GM18951 (cell line): Measurements from ENCODE around the gene CNTNAP5.

Source experiments
- POLR2A ChIP-seq: IDR thresholded peaks from 4 replicates; pipeline ENCODE4 v1.6.1; 2011; ENCODE audit warnings: mild to moderate bottlenecking; ENCODE audit not compliant: insufficient read length, insufficient read depth; ENCODE audit errors: extremely low read depth
- in situ Hi-C: fragments of 300-500 bp; cut with MboI; formaldehyde crosslinking; loops from one replicate; pipeline ENCODE4 v1.12.0; 2022; ENCODE audit warnings: low sequenced_read_pairs, mixed read lengths, inconsistent platforms; ENCODE audit not compliant: unreplicated experiment

The CNTNAP5 gene

DNA sequence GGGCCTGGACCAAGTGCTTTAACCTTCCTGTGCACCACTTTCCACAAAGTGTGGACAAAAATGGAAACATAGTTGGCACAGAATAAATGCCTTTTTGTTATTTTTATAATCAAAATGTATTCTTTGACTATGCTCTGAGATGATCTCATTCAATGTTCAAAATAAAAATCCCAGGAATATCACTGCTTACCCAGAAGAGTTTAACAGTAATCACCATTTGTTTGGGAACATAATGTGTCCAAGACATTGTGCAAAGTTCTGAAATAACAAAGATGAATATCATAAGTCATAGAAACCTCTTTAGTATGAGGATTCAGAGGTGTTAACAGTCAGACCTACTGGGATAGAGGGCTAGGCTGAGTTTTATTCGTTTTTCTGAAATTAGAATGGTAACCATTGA, 668.1 kb downstream of the CNTNAP5 start:
- in situ Hi-C loops = no loop called here
- no peak for TF ChIP-seq POLR2A

DNA sequence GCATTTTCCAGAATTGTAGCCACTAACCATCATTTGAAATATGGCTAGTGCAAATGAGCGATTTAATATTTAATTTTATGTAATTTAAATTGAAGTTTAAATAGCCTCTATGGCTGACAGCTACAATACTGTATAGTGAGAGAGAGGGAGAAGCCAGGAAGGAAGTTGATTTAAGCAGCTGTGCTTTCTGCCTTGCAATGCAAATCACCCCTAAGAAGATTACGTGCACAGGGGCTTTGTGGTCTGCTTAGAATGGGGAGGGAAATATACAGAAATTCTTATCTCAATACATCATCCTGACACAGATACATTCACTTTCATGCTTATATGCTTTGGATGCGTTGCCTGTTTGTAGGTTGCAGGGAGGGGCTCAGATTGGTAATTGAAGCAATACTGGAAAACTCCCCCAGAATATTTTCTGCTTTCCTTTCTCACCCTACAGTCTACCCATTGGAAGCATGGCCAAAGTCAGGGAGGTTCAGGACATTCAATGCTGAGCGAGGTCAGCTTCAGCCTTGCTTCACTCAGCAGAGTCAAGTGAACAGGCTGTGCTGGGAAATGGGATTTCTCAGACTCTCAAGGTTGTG, 674.0 kb downstream of the CNTNAP5 start:
- in situ Hi-C loops = no loop called here
- TF ChIP-seq POLR2A = no peak

GRCh38 chr2:124702777-124703176, 677.7 kb downstream of the CNTNAP5 start:
- no peak for TF ChIP-seq POLR2A
- in situ Hi-C loops = no loop called here

GRCh38 chr2:124704071-124704925, 679.2 kb downstream of the CNTNAP5 start:
- in situ Hi-C loops = no loop called here
- no peak for TF ChIP-seq POLR2A

DNA sequence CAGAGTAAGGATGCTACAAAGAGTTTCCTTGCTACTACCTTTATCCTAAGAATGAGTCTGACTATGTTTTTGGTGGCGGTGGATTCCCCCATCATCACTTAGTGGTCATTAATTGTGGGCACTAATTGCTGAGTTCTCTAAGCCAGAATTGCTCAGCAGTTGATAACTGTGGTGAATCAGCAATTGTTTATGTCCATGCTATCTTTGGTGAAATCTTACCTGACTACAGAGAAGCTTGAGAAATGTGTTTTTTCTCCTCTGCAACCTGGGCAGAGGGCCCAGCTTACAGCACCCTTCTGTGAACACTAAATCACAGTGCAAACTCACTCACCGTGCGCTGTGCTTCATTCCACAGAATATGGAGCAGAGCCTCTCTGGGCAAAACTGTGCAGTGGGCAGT, 683.6 kb downstream of the CNTNAP5 start:
- in situ Hi-C loops = no loop called here
- TF ChIP-seq POLR2A = no peak

GRCh38 chr2:124713969-124714368, 688.9 kb downstream of the CNTNAP5 start:
- in situ Hi-C loops = no loop called here

GRCh38 chr2:124725187-124725586, 700.1 kb downstream of the CNTNAP5 start:
- in situ Hi-C loops = no loop called here
- TF ChIP-seq POLR2A = no peak

More at GRCh38 chr2:124713969-124714368, 688.9 kb downstream of the CNTNAP5 start:
- TF ChIP-seq POLR2A = no peak

- no peak for TF ChIP-seq POLR2A
- in situ Hi-C loops = no loop called here
These were observed 715.5 kb downstream of the CNTNAP5 start for GRCh38 chr2:124740636-124741035.

DNA sequence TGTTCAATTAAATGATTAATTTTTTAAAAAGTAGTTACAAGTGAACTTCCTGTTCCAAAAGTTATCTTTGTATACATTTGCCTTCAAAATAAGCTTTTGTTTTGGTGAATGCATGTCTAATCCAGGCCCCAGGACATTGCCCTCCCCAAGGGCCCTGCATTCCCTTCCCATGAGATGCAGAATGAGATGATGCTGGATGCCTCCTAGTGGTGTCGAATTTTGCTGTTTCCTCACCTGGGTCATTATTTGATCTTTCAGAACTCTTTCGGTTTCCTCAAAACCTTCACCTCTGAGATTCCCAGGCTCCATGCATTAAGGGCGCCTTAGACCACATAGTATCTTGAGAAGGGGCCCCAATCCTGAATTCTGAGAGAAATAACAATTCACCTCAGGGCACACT, 728.8 kb downstream of the CNTNAP5 start:
- TF ChIP-seq POLR2A = no peak
- in situ Hi-C loops = no loop called here

DNA sequence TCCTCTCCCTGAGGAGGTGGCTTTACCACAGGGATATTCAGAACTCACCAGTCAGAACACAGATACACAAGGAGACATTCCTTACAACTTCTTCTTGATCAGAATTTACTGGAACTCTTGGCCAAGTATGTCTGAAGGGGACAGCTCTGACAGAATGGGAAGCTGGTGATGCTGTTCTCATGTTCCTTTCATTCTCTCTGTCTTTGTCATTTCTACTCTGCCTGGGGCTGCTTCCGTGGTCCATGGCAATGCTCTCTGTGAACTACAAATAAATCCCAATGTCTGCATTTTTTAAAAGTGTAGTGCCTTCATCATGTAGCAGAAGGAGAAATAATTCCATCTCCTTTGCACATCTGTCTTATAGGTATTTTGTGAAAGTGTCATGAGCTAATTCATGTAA, 730.3 kb downstream of the CNTNAP5 start:
- TF ChIP-seq POLR2A = no peak
- in situ Hi-C loops = no loop called here

- no peak for TF ChIP-seq POLR2A
- in situ Hi-C loops = no loop called here
These were observed 731.0 kb downstream of the CNTNAP5 start for GRCh38 chr2:124756048-124756447.

GRCh38 chr2:124762388-124762787, 737.3 kb downstream of the CNTNAP5 start:
- in situ Hi-C loops = no loop called here
- no peak for TF ChIP-seq POLR2A

DNA sequence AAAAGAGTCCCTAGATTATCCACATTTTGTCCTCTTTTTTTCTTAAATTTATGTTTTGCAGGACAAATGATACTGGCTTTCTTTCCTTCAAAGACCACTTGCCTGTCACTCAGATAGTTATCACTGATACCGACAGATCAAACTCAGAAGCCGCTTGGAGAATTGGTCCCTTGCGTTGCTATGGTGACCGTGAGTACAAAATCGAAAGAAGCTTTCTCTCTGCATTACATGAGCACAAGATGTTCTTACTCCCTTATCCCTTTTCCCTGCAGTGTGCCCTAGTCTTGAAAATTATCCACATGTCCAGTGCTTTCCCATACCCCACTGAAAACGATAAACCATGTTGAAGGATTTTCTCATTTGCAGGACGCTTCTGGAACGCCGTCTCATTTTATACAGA, 738.5 kb downstream of the CNTNAP5 start:
- in situ Hi-C loops = no loop called here

DNA sequence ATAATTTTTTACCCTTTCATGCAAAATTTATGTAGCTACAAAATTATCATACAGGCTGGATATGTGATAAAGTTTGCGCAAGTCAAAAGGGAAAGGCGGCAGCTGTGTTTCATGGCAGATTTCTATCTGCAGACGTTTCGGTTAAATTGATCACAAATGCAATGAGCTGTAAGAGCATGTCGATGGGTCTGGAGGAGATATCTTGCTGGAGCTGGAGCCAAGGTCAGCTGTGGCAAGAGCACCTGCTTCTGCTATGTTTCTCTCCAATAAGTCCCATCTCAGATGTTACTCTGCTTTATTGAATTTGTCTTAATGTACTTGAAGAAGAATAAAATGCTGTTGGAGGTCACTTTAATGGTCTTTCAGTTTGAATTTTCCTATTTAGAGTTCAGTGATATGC, 749.7 kb downstream of the CNTNAP5 start:
- TF ChIP-seq POLR2A = no peak
- in situ Hi-C loops = no loop called here

More for the DNA sequence above, 738.5 kb downstream of the CNTNAP5 start:
- TF ChIP-seq POLR2A = no peak
